Stomach (tissue), 9 donors: ENCODE measurements around the gene PGM2. TPM values are rescaled to one million over a fixed set of nuclear protein-coding genes. Genes with fewer than 3 reads are reported as not detected.
A peak's percentile ranks its signal among the peaks of the same experiment; 100 is the strongest.

Experiments
- DNase-seq, 2 donors: peaks; one replicate each; pipeline versions ENCODE4 v3.0.0 to v3.0.0-alpha.2; 2013 to 2019
- H3K27ac ChIP-seq, 5 donors: fragments of 200-600 bp in 4 of 5; sonication (generic) in 4 of 5; one replicate each; pipeline ENCODE4 v1.5.1; 2013 to 2019; ENCODE audit warnings: mild to moderate bottlenecking in 1 of 5, moderate library complexity in 1 of 5
- H3K27me3 ChIP-seq, 3 donors: fragments of 200-600 bp; sonication (generic); one replicate each; pipeline ENCODE4 v1.5.1; 2017 to 2019; ENCODE audit warnings: mixed run types in 1 of 3
- H3K36me3 ChIP-seq, 4 donors: fragments of 200-600 bp; sonication (generic); 1 replicate in 3 of 4; 2 replicates in 1 of 4; pipeline ENCODE4 v1.5.1; 2016 to 2019
- H3K4me1 ChIP-seq, 4 donors: fragments of 200-600 bp; sonication (generic); one replicate each; pipeline ENCODE4 v1.5.1; 2016 to 2019
- H3K4me3 ChIP-seq, 4 donors: fragments of 200-600 bp; sonication (generic) in 3 of 4; one replicate each; pipeline ENCODE4 v1.5.1; 2016 to 2019; ENCODE audit warnings: mild to moderate bottlenecking in 1 of 4
- H3K9me3 ChIP-seq, 4 donors: fragments of 200-600 bp; sonication (generic); one replicate each; pipeline ENCODE4 v1.5.1; 2016 to 2019
- EP300 ChIP-seq: sonication (generic); formaldehyde crosslinking; IDR thresholded peaks from one replicate; pipeline ENCODE4 v1.6.1; 2017; ENCODE audit warnings: antibody characterized with exemption
- POLR2A ChIP-seq, 4 donors: fragments of 450-650 bp; IDR thresholded peaks; one replicate each; pipeline ENCODE4 v1.6.1; 2016; ENCODE audit warnings: antibody characterized with exemption in 4 of 4, control low read depth in 2 of 4, mild to moderate bottlenecking in 1 of 4, moderate library complexity in 1 of 4
- POLR2AphosphoS5 ChIP-seq, 3 donors: sonication (generic); formaldehyde crosslinking; IDR thresholded peaks; one replicate each; pipeline ENCODE4 v1.6.1; 2016; ENCODE audit warnings: antibody characterized with exemption in 3 of 3
- WGBS, 5 donors: extraction: QIAGEN DNeasy Blood & Tissue Kit in 3 of 5; methylation state at CpG; one replicate each; pipeline versions ENCODE4 v1.1.5 to v1.1.7; 2013 to 2018; 5-methylcytosine and 5-hydroxymethylcytosine counted together
- intact Hi-C: fragments of 100-400 bp; cut with DNase I; formaldehyde crosslinking; loops from one replicate; pipeline ENCODE4 v1.15.1; 2023; ENCODE audit warnings: low total_unique reads
- polyA plus RNA-seq, 3 donors: library from polyadenylated mRNA; stranded (reverse); fragments of 200-250 nt; gene quantifications; one replicate each; pipeline ENCODE4 v1.2.3, GENCODE V29; 2013
- total RNA-seq, 5 donors: library from RNA; depleted of rRNA; stranded (reverse); fragments of >200 nt; gene quantifications; one replicate each; pipeline versions ENCODE4 v1.1.0 to v1.2.3, GENCODE V29; 2014 to 2016
- TF ChIP-seq, protein P1 (sequence below), 7 experiments: fragments of 450-650 bp in 4 of 7; fragments of 200-600 bp in 3 of 7; sonication (generic) in 3 of 7; IDR thresholded peaks; one replicate each; pipeline ENCODE4 v1.5.1; 2016 to 2019; ENCODE audit warnings: antibody characterized with exemption in 7 of 7, control low read depth in 2 of 7, mild to moderate bottlenecking in 1 of 7
- donor health status: healthy with polysubstance abuse.
- donor health status: Bipolar disorder and iron deficiency.
- donor health status: healthy.

PGM2 gene
- total and polyA plus RNA-seq, 8 donors, result 7.4 to 53.1 (median 13.9) TPM

DNA sequence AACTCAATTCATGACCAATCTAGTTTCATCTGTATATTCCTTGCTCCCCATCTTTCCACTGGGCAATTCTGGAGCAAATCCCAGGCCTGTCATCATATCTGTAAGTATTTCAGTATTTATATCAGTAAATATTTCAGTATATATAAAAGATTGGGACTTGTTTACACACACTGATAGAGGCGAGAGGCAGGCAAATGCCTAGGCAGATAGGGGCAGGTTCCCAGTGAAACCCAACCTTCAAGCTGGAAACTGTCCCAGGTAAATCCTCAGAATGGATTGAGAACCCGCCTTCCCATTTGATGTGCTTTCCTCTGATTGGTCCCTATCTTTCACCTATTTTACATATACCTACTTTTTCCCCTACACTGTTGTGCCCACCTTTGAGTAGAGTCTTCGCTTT lies 40.6 kb downstream of the PGM2 start:
- peaks cover 0 to 13% (median 7%) of the 10 kb centered on the region in 4 donors for H3K36me3 ChIP-seq
- WGBS, 5 donors, result 46 to 80% (median 57%) methylated on average over 3 of the region's 3 CpGs

GRCh38 chr4:37868238-37868637 lies 41.8 kb downstream of the PGM2 start:
- 88 to 92% (median 89%) methylated on average over 4 of the region's 4 CpGs for WGBS, 5 donors
- Histone ChIP-seq H3K36me3 (peaks cover 0 to 8% (median 2%) of the 10 kb centered on the region in 4 donors), H3K4me3 (no peak overlapping the region), H3K4me1 (peaks cover 0 to 31% (median 10%) of the 10 kb centered on the region in 4 donors), H3K27me3 (no peaks in the 10 kb centered on the region), H3K27ac (peak overlapping the region in 1 of 5 donors; percentile 15), H3K9me3 (no peaks in the 10 kb centered on the region)
- TF ChIP-seq, protein P1, sequence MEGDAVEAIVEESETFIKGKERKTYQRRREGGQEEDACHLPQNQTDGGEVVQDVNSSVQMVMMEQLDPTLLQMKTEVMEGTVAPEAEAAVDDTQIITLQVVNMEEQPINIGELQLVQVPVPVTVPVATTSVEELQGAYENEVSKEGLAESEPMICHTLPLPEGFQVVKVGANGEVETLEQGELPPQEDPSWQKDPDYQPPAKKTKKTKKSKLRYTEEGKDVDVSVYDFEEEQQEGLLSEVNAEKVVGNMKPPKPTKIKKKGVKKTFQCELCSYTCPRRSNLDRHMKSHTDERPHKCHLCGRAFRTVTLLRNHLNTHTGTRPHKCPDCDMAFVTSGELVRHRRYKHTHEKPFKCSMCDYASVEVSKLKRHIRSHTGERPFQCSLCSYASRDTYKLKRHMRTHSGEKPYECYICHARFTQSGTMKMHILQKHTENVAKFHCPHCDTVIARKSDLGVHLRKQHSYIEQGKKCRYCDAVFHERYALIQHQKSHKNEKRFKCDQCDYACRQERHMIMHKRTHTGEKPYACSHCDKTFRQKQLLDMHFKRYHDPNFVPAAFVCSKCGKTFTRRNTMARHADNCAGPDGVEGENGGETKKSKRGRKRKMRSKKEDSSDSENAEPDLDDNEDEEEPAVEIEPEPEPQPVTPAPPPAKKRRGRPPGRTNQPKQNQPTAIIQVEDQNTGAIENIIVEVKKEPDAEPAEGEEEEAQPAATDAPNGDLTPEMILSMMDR (IDR thresholded peaks at IDR 0.05), result no peak
- intact Hi-C loops, result no loop called here
- DNase-seq, result no peak

More for the DNA sequence above, 40.6 kb downstream of the PGM2 start:
- Histone ChIP-seq H3K4me1 (peaks cover 0 to 22% (median 4%) of the 10 kb centered on the region in 4 donors), H3K4me3 (no peak overlapping the region), H3K27me3 (no peaks in the 10 kb centered on the region), H3K27ac (no peak overlapping the region), H3K9me3 (no peaks in the 10 kb centered on the region)
- intact Hi-C loops, result no loop called here
- TF ChIP-seq EP300 (no peak), POLR2AphosphoS5 (IDR thresholded peaks at IDR 0.05) (peak in 1 of 3 donors; percentile 69), POLR2A (IDR thresholded peaks at IDR 0.05) (no peak)
- TF ChIP-seq, protein P1 (IDR thresholded peaks at IDR 0.05), result no peak
- DNase-seq, result peak in 1 of 2 donors; percentile 45

DNA sequence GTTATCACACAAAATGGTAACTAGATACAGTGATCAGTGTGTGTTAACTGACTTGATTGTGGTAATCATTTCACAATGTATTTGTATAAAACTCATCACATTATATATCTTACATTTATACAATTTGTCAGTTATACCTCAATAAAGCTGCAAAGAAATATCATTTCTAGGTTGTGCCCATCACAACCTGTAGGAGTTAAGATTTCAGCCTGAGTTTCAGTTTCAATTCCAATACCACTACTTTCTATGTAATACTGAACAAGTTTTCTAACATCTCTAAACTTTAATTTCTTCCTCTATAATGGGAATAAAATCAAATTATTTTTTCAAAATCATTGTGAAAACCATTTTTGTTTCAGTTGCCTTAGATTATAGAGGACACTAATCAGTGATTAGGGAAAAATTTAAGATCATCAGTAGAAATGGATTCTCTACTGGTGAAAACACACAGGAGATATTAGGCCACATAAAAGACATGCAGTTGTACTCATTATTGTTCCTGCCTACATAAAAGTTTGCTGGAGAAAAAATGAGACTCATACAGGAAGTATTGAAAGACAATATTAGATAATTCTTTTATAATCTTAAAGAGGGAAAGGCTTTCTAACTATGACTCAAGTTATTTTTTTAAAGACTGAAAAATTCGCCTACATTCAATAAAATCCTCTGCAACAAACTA lies 46.0 kb downstream of the PGM2 start:
- no peak overlapping the region for H3K4me3 ChIP-seq

GRCh38 chr4:37873386-37873785 lies 46.9 kb downstream of the PGM2 start:
- H3K27me3 ChIP-seq, result no peaks in the 10 kb centered on the region
- WGBS, 5 donors, result 44 to 60% (median 54%) methylated on average over 1 of the region's 1 CpG
- no peak overlapping the region for H3K4me3 ChIP-seq
- peaks cover 0 to 6% (median 0%) of the 10 kb centered on the region in 4 donors for H3K36me3 ChIP-seq
- TF ChIP-seq POLR2A (IDR thresholded peaks at IDR 0.05) (no peak), EP300 (no peak), POLR2AphosphoS5 (IDR thresholded peaks at IDR 0.05) (peak; percentile 62 to 95 (median 70))
- TF ChIP-seq, protein P1 (IDR thresholded peaks at IDR 0.05), result no peak
- DNase-seq, result peak in 1 of 2 donors; percentile 47
- no peaks in the 10 kb centered on the region for H3K9me3 ChIP-seq
- intact Hi-C loops, result no loop called here
- peak overlapping the region in 1 of 5 donors; percentile 77 for H3K27ac ChIP-seq
- H3K4me1 ChIP-seq, result peaks cover 0 to 34% (median 12%) of the 10 kb centered on the region in 4 donors

More for the DNA sequence above, 46.0 kb downstream of the PGM2 start:
- WGBS, 5 donors, result 55 to 73% (median 68%) methylated on average over 1 of the region's 1 CpG
- Histone ChIP-seq H3K27me3 (no peaks in the 10 kb centered on the region), H3K9me3 (no peaks in the 10 kb centered on the region), H3K27ac (peak overlapping the region in 1 of 5 donors; percentile 19), H3K36me3 (peaks cover 0 to 6% (median 0%) of the 10 kb centered on the region in 4 donors), H3K4me1 (peaks cover 0 to 29% (median 9%) of the 10 kb centered on the region in 4 donors)
- TF ChIP-seq, protein P1 (IDR thresholded peaks at IDR 0.05), result no peak
- TF ChIP-seq POLR2AphosphoS5 (IDR thresholded peaks at IDR 0.05) (no peak), POLR2A (IDR thresholded peaks at IDR 0.05) (no peak), EP300 (no peak)
- no peak for DNase-seq
- intact Hi-C loops, result no loop called here
